CD14-positive monocyte (primary cell): ENCODE data around the gene ZP1. TPM values are rescaled to one million over a fixed set of nuclear protein-coding genes. Genes with fewer than 3 reads are reported as not detected.
A peak's percentile ranks its signal among the peaks of the same experiment; 100 is the strongest.

ENCODE experiments used
- DNase-seq, 3 donors: peaks; one replicate each; pipeline ENCODE4 v3.0.0-alpha.2; 2011 to 2022
- H2AFZ ChIP-seq: 2 replicates; pipeline ENCODE4 v1.6.0; 2012; ENCODE audit warnings: mild to moderate bottlenecking, low read depth, low read length, inconsistent platforms; ENCODE audit not compliant: insufficient read depth, poor library complexity, severe bottlenecking
- H3K27ac ChIP-seq, 2 donors: 1 replicate in 1 of 2; 2 replicates in 1 of 2; pipeline ENCODE4 v1.5.1; 2012 to 2013; ENCODE audit warnings: low read length in 2 of 2, control low read depth in 1 of 2, inconsistent platforms in 1 of 2, low read depth in 1 of 2, mild to moderate bottlenecking in 1 of 2
- H3K27me3 ChIP-seq, 2 donors: one replicate each; pipeline versions ENCODE4 v1.6.0 to v1.6.1; 2011 to 2013; ENCODE audit warnings: low read length in 2 of 2; ENCODE audit not compliant: control insufficient read depth in 2 of 2, insufficient read depth in 2 of 2
- H3K36me3 ChIP-seq, 2 donors: replicated peaks in 1 of 2; 1 replicate in 1 of 2; 2 replicates in 1 of 2; pipeline versions ENCODE4 v1.5.1 to v1.6.1; 2012 to 2013; ENCODE audit warnings: low read length in 2 of 2, control low read depth in 1 of 2, inconsistent platforms in 1 of 2, mild to moderate bottlenecking in 1 of 2; ENCODE audit not compliant: insufficient read depth in 2 of 2, control insufficient read depth in 1 of 2
- H3K4me1 ChIP-seq, 2 donors: 1 replicate in 1 of 2; 2 replicates in 1 of 2; pipeline versions ENCODE4 v1.5.1 to v1.6.1; 2012 to 2013; ENCODE audit warnings: low read length in 2 of 2, control low read depth in 1 of 2, inconsistent platforms in 1 of 2, mild to moderate bottlenecking in 1 of 2, moderate library complexity in 1 of 2; ENCODE audit not compliant: insufficient read depth in 2 of 2, control insufficient read depth in 1 of 2
- H3K4me2 ChIP-seq: replicated peaks from 2 replicates; pipeline ENCODE3; 2012; ENCODE audit warnings: low read length, moderate library complexity, mild to moderate bottlenecking; ENCODE audit not compliant: poor library complexity, severe bottlenecking; ENCODE audit errors: extremely low read depth
- H3K4me3 ChIP-seq, 3 experiments: fragments of 200-600 bp in 1 of 3; sonication (generic) in 1 of 3; replicated peaks in 1 of 3; 1 replicate in 2 of 3; 2 replicates in 1 of 3; pipeline ENCODE4 v1.5.1; 2011 to 2013; ENCODE audit warnings: low read length in 3 of 3, mild to moderate bottlenecking in 3 of 3, control low read depth in 2 of 3, low read depth in 2 of 3, inconsistent platforms in 1 of 3, moderate library complexity in 1 of 3
- H3K79me2 ChIP-seq: 2 replicates; pipeline ENCODE4 v1.6.0; 2012; ENCODE audit warnings: mild to moderate bottlenecking, control low read depth, inconsistent platforms, low read length, moderate library complexity; ENCODE audit not compliant: insufficient read depth
- H3K9ac ChIP-seq: 2 replicates; pipeline ENCODE4 v1.6.0; 2017; ENCODE audit warnings: low read length, mild to moderate bottlenecking; ENCODE audit not compliant: insufficient read depth, poor library complexity, severe bottlenecking
- H3K9me3 ChIP-seq, 2 donors: replicated peaks in 1 of 2; 1 replicate in 1 of 2; 2 replicates in 1 of 2; pipeline versions ENCODE4 v1.5.1 to v1.6.1; 2012 to 2013; ENCODE audit warnings: low read length in 2 of 2, control low read depth in 1 of 2; ENCODE audit not compliant: control insufficient read depth in 1 of 2, insufficient read depth in 1 of 2
- H4K20me1 ChIP-seq: 2 replicates; pipeline ENCODE4 v1.6.0; 2012; ENCODE audit warnings: mild to moderate bottlenecking, low read length, control low read depth, moderate library complexity; ENCODE audit not compliant: insufficient read depth
- H3K27ac Mint-ChIP-seq, 7 donors: one replicate each; pipeline ENCODE4 v1.8.0; 2020; ENCODE audit warnings: mild to moderate bottlenecking in 7 of 7, mixed read lengths in 7 of 7, moderate library complexity in 6 of 7, inconsistent platforms in 2 of 7
- H3K27me3 Mint-ChIP-seq, 3 donors: one replicate each; pipeline ENCODE4 v1.8.0; 2021 to 2022; ENCODE audit warnings: low read depth in 3 of 3, mild to moderate bottlenecking in 3 of 3, mixed read lengths in 3 of 3, moderate library complexity in 3 of 3, inconsistent platforms in 1 of 3
- H3K36me3 Mint-ChIP-seq, 2 donors: one replicate each; pipeline ENCODE4 v1.8.0; 2020; ENCODE audit warnings: mixed read lengths in 2 of 2, inconsistent platforms in 1 of 2, mild to moderate bottlenecking in 1 of 2
- H3K4me1 Mint-ChIP-seq: one replicate; pipeline ENCODE4 v1.8.0; 2020; ENCODE audit warnings: mild to moderate bottlenecking, mixed read lengths
- H3K4me3 Mint-ChIP-seq, 2 donors: one replicate each; pipeline ENCODE4 v1.8.0; 2020; ENCODE audit warnings: mild to moderate bottlenecking in 2 of 2, mixed read lengths in 2 of 2, moderate library complexity in 1 of 2
- H3K9me3 Mint-ChIP-seq, 7 donors: one replicate each; pipeline ENCODE4 v1.8.0; 2020 to 2022; ENCODE audit warnings: mixed read lengths in 7 of 7, mild to moderate bottlenecking in 6 of 7, moderate library complexity in 6 of 7, inconsistent platforms in 2 of 7
- WGBS: methylation state at CpG from one replicate; pipeline ENCODE4 v1.1.5; 2013; ENCODE audit warnings: missing lambda C conversion rate; ENCODE audit not compliant: insufficient coverage; 5-methylcytosine and 5-hydroxymethylcytosine counted together
- intact Hi-C, 2 donors: fragments of 100-400 bp; cut with micrococcal nuclease; formaldehyde crosslinking; loops; one replicate each; pipeline versions ENCODE4 v1.15.0 to v1.15.1; 2023
- polyA plus RNA-seq, 3 donors: library from polyadenylated mRNA; depleted of rRNA in 1 of 3; unstranded in 2 of 3; stranded (reverse) in 1 of 3; fragments of 300-500 nt in 2 of 3; fragments of >200 nt in 1 of 3; fragmentation: Illumina TruSeq in 2 of 3; gene quantifications; 1 replicate in 2 of 3; 2 replicates in 1 of 3; pipeline ENCODE4 v1.2.3, GENCODE V29; 2012 to 2021
- TF ChIP-seq, protein P1 (sequence below): fragments of 200-600 bp; IDR thresholded peaks from one replicate; pipeline ENCODE4 v1.8.0; 2022; ENCODE audit warnings: antibody characterized with exemption, mild to moderate bottlenecking

Gene ZP1
- polyA plus RNA-seq, 3 donors = 0.09 to 0.40 TPM; not detected in 1

DNA sequence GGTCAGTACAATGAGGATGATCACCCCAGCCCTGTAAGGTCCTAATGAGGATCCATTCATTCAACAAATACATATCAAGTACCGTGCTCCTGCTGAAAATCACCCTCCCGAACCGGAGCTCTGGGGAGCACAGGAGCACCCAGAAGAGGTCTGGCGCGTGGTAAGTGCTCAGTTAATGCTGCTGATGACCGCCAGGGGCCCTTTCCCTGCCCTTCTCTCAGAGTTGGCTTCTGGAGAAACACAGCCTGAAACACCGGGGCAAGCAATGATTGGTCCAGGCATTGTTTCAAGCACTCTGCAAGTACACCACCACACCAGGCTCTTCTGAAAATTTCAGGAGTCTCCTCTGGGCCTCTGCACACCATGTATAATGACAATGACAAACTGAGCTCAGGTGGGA, 29.2 kb upstream of the ZP1 start:
- Histone ChIP-seq H3K4me1 (peaks cover 52 to 58% of the 10 kb centered on the region in 2 donors), H2AFZ (no peak overlapping the region), H3K9ac (no peak overlapping the region), H4K20me1 (no peaks in the 10 kb centered on the region), H3K27ac (no peak overlapping the region), H3K36me3 (no peaks in the 10 kb centered on the region), H3K27me3 (no peaks in the 10 kb centered on the region), H3K9me3 (no peaks in the 10 kb centered on the region), H3K4me2 (no peak overlapping the region), H3K4me3 (no peak overlapping the region), H3K79me2 (peaks cover 10% of the 10 kb centered on the region)
- Mint-ChIP-seq H3K27ac (peak overlapping the region in 1 of 7 donors; percentile 14), H3K36me3 (no peaks in the 10 kb centered on the region), H3K4me3 (no peak overlapping the region), H3K27me3 (peaks cover 0 to 4% (median 1%) of the 10 kb centered on the region in 3 donors), H3K9me3 (peaks cover 0 to 3% (median 0%) of the 10 kb centered on the region in 7 donors), H3K4me1 (peaks cover 53% of the 10 kb centered on the region)
- intact Hi-C loops = loop anchor here in 1 of 2 donors (10.0 kb wide), 1 partner anchor 297 kb away; no protein-coding TSS in a partner anchor
- WGBS = 90% methylated on average over 7 of the region's 7 CpGs
- TF ChIP-seq, protein P1, sequence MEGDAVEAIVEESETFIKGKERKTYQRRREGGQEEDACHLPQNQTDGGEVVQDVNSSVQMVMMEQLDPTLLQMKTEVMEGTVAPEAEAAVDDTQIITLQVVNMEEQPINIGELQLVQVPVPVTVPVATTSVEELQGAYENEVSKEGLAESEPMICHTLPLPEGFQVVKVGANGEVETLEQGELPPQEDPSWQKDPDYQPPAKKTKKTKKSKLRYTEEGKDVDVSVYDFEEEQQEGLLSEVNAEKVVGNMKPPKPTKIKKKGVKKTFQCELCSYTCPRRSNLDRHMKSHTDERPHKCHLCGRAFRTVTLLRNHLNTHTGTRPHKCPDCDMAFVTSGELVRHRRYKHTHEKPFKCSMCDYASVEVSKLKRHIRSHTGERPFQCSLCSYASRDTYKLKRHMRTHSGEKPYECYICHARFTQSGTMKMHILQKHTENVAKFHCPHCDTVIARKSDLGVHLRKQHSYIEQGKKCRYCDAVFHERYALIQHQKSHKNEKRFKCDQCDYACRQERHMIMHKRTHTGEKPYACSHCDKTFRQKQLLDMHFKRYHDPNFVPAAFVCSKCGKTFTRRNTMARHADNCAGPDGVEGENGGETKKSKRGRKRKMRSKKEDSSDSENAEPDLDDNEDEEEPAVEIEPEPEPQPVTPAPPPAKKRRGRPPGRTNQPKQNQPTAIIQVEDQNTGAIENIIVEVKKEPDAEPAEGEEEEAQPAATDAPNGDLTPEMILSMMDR = no peak
- no peak for DNase-seq

GRCh38 chr11:60840470-60841430, 26.6 kb upstream of the ZP1 start:
- DNase-seq = no peak
- WGBS = 93% methylated on average over 8 of the region's 14 CpGs

More at GRCh38 chr11:60840470-60841430, 26.6 kb upstream of the ZP1 start:
- Histone ChIP-seq H4K20me1 (no peaks in the 10 kb centered on the region), H3K27ac (peak overlapping the region in 1 of 2 donors; percentile 85), H3K9ac (no peak overlapping the region), H3K4me2 (peak overlapping the region; percentile 95), H2AFZ (no peak overlapping the region), H3K4me1 (peaks cover 47 to 59% of the 10 kb centered on the region in 2 donors), H3K4me3 (peak overlapping the region in 1 of 3 experiments; percentile 91), H3K27me3 (no peaks in the 10 kb centered on the region), H3K36me3 (peaks cover 0 to 3% of the 10 kb centered on the region in 2 donors), H3K79me2 (peaks cover 31% of the 10 kb centered on the region), H3K9me3 (no peaks in the 10 kb centered on the region)
- peaks cover 0 to 4% (median 0%) of the 10 kb centered on the region in 3 donors for H3K27me3 Mint-ChIP-seq
- peak overlapping the region in 1 of 2 donors; percentile 90 for H3K4me3 Mint-ChIP-seq
- H3K4me1 Mint-ChIP-seq = peaks cover 59% of the 10 kb centered on the region
- peaks cover 6 to 13% of the 10 kb centered on the region in 2 donors for H3K36me3 Mint-ChIP-seq
- intact Hi-C loops = loop anchor here in 1 of 2 donors (5.0 kb wide), 1 partner anchor 67 kb away; the partner anchor contains the start of gene PRPF19
- no peaks in the 10 kb centered on the region for H3K9me3 Mint-ChIP-seq
- peak overlapping the region in 5 of 7 donors; percentile 47 to 94 (median 92) for H3K27ac Mint-ChIP-seq
- TF ChIP-seq, protein P1 = no peak
